ENCODE data around the gene OR4D5.

- TF ChIP-seq GATA2 (IDR thresholded peaks at IDR 0.05; ENCODE audit: low read depth, low read length) (no peak), GATA3 (IDR thresholded peaks at IDR 0.05; ENCODE audit: low read depth, low read length) (no peak)
Measured at GRCh38 chr11:123945132-123945531, 5.7 kb downstream of the OR4D5 start.
